Caco-2 (cell line): ENCODE measurements around the gene MEGF11. TPM values are rescaled to one million over a fixed set of nuclear protein-coding genes. Genes with fewer than 3 reads are reported as not detected.

Source experiments
- BruUV-seq: library from RNA; stranded (reverse); fragments of 400-500 nt; replicated peaks from 2 replicates; lab custom pipeline; 2021; lab: Mats Ljungman, UMichigan
- CTCF ChIA-PET: fragments of 300-600 bp; sonication (Branson Sonifier 250); formaldehyde crosslinking; loops from one replicate; lab custom pipeline; 2022; ENCODE audit warnings: antibody characterized with exemption; lab: Charles Lee
- POLR2A ChIA-PET: fragments of 300-600 bp; sonication (Branson Sonifier 250); formaldehyde crosslinking; loops from one replicate; lab custom pipeline; 2022; ENCODE audit warnings: antibody characterized with exemption; lab: Charles Lee
- DNase-seq, 2 experiments: peaks; one replicate each; pipeline versions ENCODE4 v3.0.0 to v3.0.0-alpha.2; 2020 to 2022
- H3K27me3 ChIP-seq: replicated peaks from 2 replicates; pipeline ENCODE4 v1.6.0; 2011; ENCODE audit warnings: low read length; ENCODE audit not compliant: control insufficient read depth, insufficient read depth
- H3K36me3 ChIP-seq: 2 replicates; pipeline ENCODE4 v1.5.1; 2011; ENCODE audit warnings: low read length; ENCODE audit not compliant: control insufficient read depth, insufficient read depth
- H3K4me1 ChIP-seq: fragments of 250-450 bp; sonication (Bioruptor Pico); 2 replicates; pipeline ENCODE4 v1.5.1; 2020; ENCODE audit warnings: mild to moderate bottlenecking
- H3K4me3 ChIP-seq: 2 replicates; pipeline ENCODE4 v1.5.1; 2011; ENCODE audit warnings: low read depth, mild to moderate bottlenecking, control low read depth, low read length
- H3K9me3 ChIP-seq: fragments of 250-450 bp; sonication (Bioruptor Pico); 2 replicates; pipeline ENCODE4 v1.5.1; 2020; ENCODE audit warnings: mild to moderate bottlenecking, moderate library complexity
- H3K27ac Mint-ChIP-seq: one replicate; pipeline ENCODE4 v1.8.0; 2022; ENCODE audit warnings: mixed read lengths; ENCODE audit not compliant: unreplicated experiment
- H3K27me3 Mint-ChIP-seq: one replicate; pipeline ENCODE4 v1.8.0; 2022; ENCODE audit warnings: mixed read lengths; ENCODE audit not compliant: insufficient read depth, unreplicated experiment
- H3K36me3 Mint-ChIP-seq: one replicate; pipeline ENCODE4 v1.8.0; 2022; ENCODE audit warnings: mild to moderate bottlenecking, mixed read lengths; ENCODE audit not compliant: insufficient read depth, unreplicated experiment
- H3K4me1 Mint-ChIP-seq: one replicate; pipeline ENCODE4 v1.8.0; 2022; ENCODE audit warnings: low read depth, mixed read lengths; ENCODE audit not compliant: unreplicated experiment
- H3K4me3 Mint-ChIP-seq: one replicate; pipeline ENCODE4 v1.8.0; 2022; ENCODE audit warnings: mild to moderate bottlenecking, moderate library complexity, mixed read lengths; ENCODE audit not compliant: unreplicated experiment
- H3K9me3 Mint-ChIP-seq: one replicate; pipeline ENCODE4 v1.8.0; 2022; ENCODE audit warnings: mixed read lengths; ENCODE audit not compliant: unreplicated experiment
- CTCF ChIP-seq, 2 experiments: fragments of 200-600 bp in 1 of 2; IDR thresholded peaks; 1 replicate in 1 of 2; 2 replicates in 1 of 2; pipeline versions ENCODE4 v1.5.1 to v1.8.0; 2011 to 2022; ENCODE audit warnings: antibody characterized with exemption in 1 of 2, control low read depth in 1 of 2, inconsistent platforms in 1 of 2, low read depth in 1 of 2, low read length in 1 of 2, mild to moderate bottlenecking in 1 of 2, moderate library complexity in 1 of 2; ENCODE audit not compliant: insufficient read depth in 1 of 2, severe bottlenecking in 1 of 2, unreplicated experiment in 1 of 2
- intact Hi-C: fragments of 100-400 bp; cut with micrococcal nuclease; formaldehyde crosslinking; loops from one replicate; pipeline ENCODE4 v1.10.0; 2022; ENCODE audit not compliant: unreplicated experiment
- total RNA-seq: library from RNA; stranded (reverse); gene quantifications from 2 replicates; pipeline ENCODE4 v1.2.3, GENCODE V29; 2022

The MEGF11 gene
- total RNA-seq, 1 experiment from 2014 or later: 0.66 TPM

GRCh38 chr15:66153549-66154415 lies 99.8 kb downstream of the MEGF11 start:
- CTCF ChIA-PET: no interaction called here
- peaks cover 23% of the 10 kb centered on the region for H3K27me3 Mint-ChIP-seq
- BruUV-seq: no TSS peak

GRCh38 chr15:66152650-66153049 lies 100.9 kb downstream of the MEGF11 start:
- Histone ChIP-seq H3K36me3 (no peaks in the 10 kb centered on the region), H3K4me1 (no peaks in the 10 kb centered on the region), H3K27me3 (no peaks in the 10 kb centered on the region; the same call in none of the 2 replicates), H3K9me3 (no peaks in the 10 kb centered on the region), H3K4me3 (no peak overlapping the region)
- TF ChIP-seq CTCF (IDR thresholded peaks at IDR 0.05; ENCODE audit: insufficient read depth in 1 of 2, low read depth in 1 of 2, low read length in 1 of 2, severe bottlenecking in 1 of 2, unreplicated experiment in 1 of 2): no peak
- ChIA-PET POLR2A (no interaction called here), CTCF (no interaction called here)
- Mint-ChIP-seq H3K27ac (no peak overlapping the region), H3K4me1 (no peaks in the 10 kb centered on the region), H3K4me3 (no peak overlapping the region), H3K36me3 (no peaks in the 10 kb centered on the region), H3K9me3 (no peaks in the 10 kb centered on the region), H3K27me3 (peaks cover 21% of the 10 kb centered on the region)
- intact Hi-C loops: no loop called here
- no peak for DNase-seq
- no TSS peak for BruUV-seq

More at GRCh38 chr15:66153549-66154415, 99.8 kb downstream of the MEGF11 start:
- H3K4me1 Mint-ChIP-seq: no peaks in the 10 kb centered on the region
- no peaks in the 10 kb centered on the region for H3K36me3 Mint-ChIP-seq
- H3K9me3 Mint-ChIP-seq: no peaks in the 10 kb centered on the region
- TF ChIP-seq CTCF (IDR thresholded peaks at IDR 0.05; ENCODE audit: insufficient read depth in 1 of 2, low read depth in 1 of 2, low read length in 1 of 2, severe bottlenecking in 1 of 2, unreplicated experiment in 1 of 2): no peak
- no peak overlapping the region for H3K4me3 Mint-ChIP-seq
- intact Hi-C loops: no loop called here
- H3K4me1 ChIP-seq: no peaks in the 10 kb centered on the region
- no peaks in the 10 kb centered on the region; the same call in none of the 2 replicates for H3K27me3 ChIP-seq
- POLR2A ChIA-PET: no interaction called here
- no peak for DNase-seq
- no peak overlapping the region for H3K27ac Mint-ChIP-seq
- no peaks in the 10 kb centered on the region for H3K9me3 ChIP-seq
- no peak overlapping the region for H3K4me3 ChIP-seq
- no peaks in the 10 kb centered on the region for H3K36me3 ChIP-seq

- no peak overlapping the region for H3K27ac Mint-ChIP-seq
- Histone ChIP-seq H3K36me3 (no peaks in the 10 kb centered on the region), H3K27me3 (no peaks in the 10 kb centered on the region; the same call in none of the 2 replicates), H3K4me3 (no peak overlapping the region), H3K4me1 (no peaks in the 10 kb centered on the region), H3K9me3 (no peaks in the 10 kb centered on the region)
- peaks cover 16% of the 10 kb centered on the region for H3K27me3 Mint-ChIP-seq
- H3K9me3 Mint-ChIP-seq: no peaks in the 10 kb centered on the region
- DNase-seq: no peak
- H3K4me3 Mint-ChIP-seq: no peak overlapping the region
- H3K36me3 Mint-ChIP-seq: no peaks in the 10 kb centered on the region
- no peaks in the 10 kb centered on the region for H3K4me1 Mint-ChIP-seq
- intact Hi-C loops: no loop called here
- BruUV-seq: no TSS peak
- POLR2A ChIA-PET: no interaction called here
- CTCF ChIA-PET: no interaction called here
- no peak for TF ChIP-seq CTCF (IDR thresholded peaks at IDR 0.05; ENCODE audit: insufficient read depth in 1 of 2, low read depth in 1 of 2, low read length in 1 of 2, severe bottlenecking in 1 of 2, unreplicated experiment in 1 of 2)
Observed at GRCh38 chr15:66151809-66152208, 101.7 kb downstream of the MEGF11 start.
